Stomach (tissue), 4 donors: ENCODE results near the gene CD164L2.

Source experiments
- CTCF ChIP-seq, 7 experiments: fragments of 450-650 bp in 4 of 7; fragments of 200-600 bp in 3 of 7; sonication (generic) in 3 of 7; IDR thresholded peaks; one replicate each; pipeline ENCODE4 v1.5.1; 2016 to 2019; ENCODE audit warnings: antibody characterized with exemption in 7 of 7, control low read depth in 2 of 7, mild to moderate bottlenecking in 1 of 7
- EP300 ChIP-seq: sonication (generic); formaldehyde crosslinking; IDR thresholded peaks from one replicate; pipeline ENCODE4 v1.6.1; 2017; ENCODE audit warnings: antibody characterized with exemption
- POLR2A ChIP-seq, 4 donors: fragments of 450-650 bp; IDR thresholded peaks; one replicate each; pipeline ENCODE4 v1.6.1; 2016; ENCODE audit warnings: antibody characterized with exemption in 4 of 4, control low read depth in 2 of 4, mild to moderate bottlenecking in 1 of 4, moderate library complexity in 1 of 4
- POLR2AphosphoS5 ChIP-seq, 3 donors: sonication (generic); formaldehyde crosslinking; IDR thresholded peaks; one replicate each; pipeline ENCODE4 v1.6.1; 2016; ENCODE audit warnings: antibody characterized with exemption in 3 of 3

- TF ChIP-seq CTCF (IDR thresholded peaks at IDR 0.05) (peak in 6 of 7 experiments; percentile 46 to 100 (median 94)), EP300 (no peak), POLR2A (IDR thresholded peaks at IDR 0.05) (no peak), POLR2AphosphoS5 (IDR thresholded peaks at IDR 0.05) (peak in 1 of 3 donors; percentile 62)
These were observed 25.7 kb downstream of the CD164L2 start for GRCh38 chr1:27357281-27358037.
